GM23338 (cell line): Measurements from ENCODE around the gene ARHGEF10L. TPM values are rescaled to one million over a fixed set of nuclear protein-coding genes. Genes with fewer than 3 reads are reported as not detected.

ENCODE experiments used
- ATAC-seq: fragments of 200-7000 bp; cut with Tn5 transposase; 3 replicates; pipeline ENCODE4 v1.9.1; 2020
- DNase-seq: peaks from one replicate; pipeline ENCODE4 v3.0.0-alpha.2; 2015; ENCODE audit warnings: low spot score
- H2AFZ ChIP-seq: fragments of 200-600 bp; sonication (generic); 2 replicates; pipeline ENCODE4 v1.8.0; 2016; ENCODE audit warnings: antibody characterized with exemption, mild to moderate bottlenecking, moderate library complexity
- H3F3A ChIP-seq: fragments of 200-600 bp; sonication (generic); replicated peaks from 2 replicates; pipeline ENCODE4 v1.8.0; 2017; ENCODE audit warnings: antibody characterized with exemption, mixed run types, low read depth
- H3K27ac ChIP-seq: fragments of 200-600 bp; sonication (generic); 2 replicates; pipeline ENCODE4 v1.6.1; 2016; ENCODE audit warnings: low read depth
- H3K27me3 ChIP-seq: fragments of 200-600 bp; sonication (generic); 2 replicates; pipeline ENCODE4 v1.8.0; 2016; ENCODE audit warnings: mild to moderate bottlenecking, mixed run types, moderate library complexity; ENCODE audit not compliant: insufficient read depth
- H3K36me3 ChIP-seq: fragments of 200-600 bp; sonication (generic); 2 replicates; pipeline ENCODE4 v1.8.0; 2016; ENCODE audit warnings: mild to moderate bottlenecking; ENCODE audit not compliant: insufficient read depth
- H3K4me1 ChIP-seq: fragments of 200-600 bp; sonication (generic); 2 replicates; pipeline ENCODE4 v1.8.0; 2016; ENCODE audit warnings: mild to moderate bottlenecking, moderate library complexity; ENCODE audit not compliant: insufficient read depth
- H3K4me2 ChIP-seq: fragments of 200-600 bp; sonication (generic); 2 replicates; pipeline ENCODE4 v1.7.1; 2017; ENCODE audit warnings: mixed run types
- H3K4me3 ChIP-seq: fragments of 200-600 bp; sonication (generic); 2 replicates; pipeline ENCODE4 v1.6.1; 2016; ENCODE audit warnings: mixed run types
- H3K79me2 ChIP-seq: fragments of 200-600 bp; sonication (generic); replicated peaks from 2 replicates; pipeline ENCODE4 v1.8.0; 2017; ENCODE audit warnings: mild to moderate bottlenecking; ENCODE audit not compliant: insufficient read depth
- H3K9me2 ChIP-seq: fragments of 200-600 bp; sonication (generic); 2 replicates; pipeline ENCODE4 v1.8.0; 2017; ENCODE audit not compliant: insufficient read depth
- H4K20me1 ChIP-seq: fragments of 200-600 bp; sonication (generic); replicated peaks from 2 replicates; pipeline ENCODE4 v1.8.0; 2017; ENCODE audit warnings: mild to moderate bottlenecking; ENCODE audit not compliant: insufficient read depth
- H3K27ac Mint-ChIP-seq: 2 replicates; pipeline ENCODE4 v1.8.0; 2020; ENCODE audit warnings: inconsistent platforms, mild to moderate bottlenecking, moderate library complexity, mixed read lengths
- H3K27me3 Mint-ChIP-seq: 3 replicates; pipeline ENCODE4 v1.8.0; 2022; ENCODE audit warnings: low read depth, mild to moderate bottlenecking, moderate library complexity, mixed read lengths, inconsistent platforms; ENCODE audit not compliant: insufficient read depth, poor library complexity
- H3K36me3 Mint-ChIP-seq: 3 replicates; pipeline ENCODE4 v1.8.0; 2021; ENCODE audit warnings: low read depth, mild to moderate bottlenecking, inconsistent platforms, moderate library complexity, mixed read lengths
- H3K4me1 Mint-ChIP-seq: 3 replicates; pipeline ENCODE4 v1.8.0; 2020; ENCODE audit warnings: mild to moderate bottlenecking, inconsistent platforms, mixed read lengths
- H3K4me3 Mint-ChIP-seq: 3 replicates; pipeline ENCODE4 v1.8.0; 2021; ENCODE audit warnings: moderate library complexity, mild to moderate bottlenecking, inconsistent platforms, mixed read lengths
- H3K9me3 Mint-ChIP-seq: 3 replicates; pipeline ENCODE4 v1.8.0; 2020; ENCODE audit warnings: moderate library complexity, mild to moderate bottlenecking, inconsistent platforms, mixed read lengths
- CREB1 ChIP-seq: fragments of 250-450 bp; sonication (Bioruptor Pico); IDR thresholded peaks from 2 replicates; pipeline ENCODE4 v1.5.0; 2020; ENCODE audit warnings: low read depth, mild to moderate bottlenecking, moderate library complexity
- ETS1 ChIP-seq: IDR thresholded peaks from 2 replicates; pipeline ENCODE4 v1.6.1; 2016; ENCODE audit warnings: antibody characterized with exemption
- EZH2 ChIP-seq: fragments of 200-600 bp; sonication (generic); IDR thresholded peaks from one replicate; pipeline ENCODE4 v1.8.0; 2017; ENCODE audit warnings: antibody characterized with exemption, mild to moderate bottlenecking, low read depth; ENCODE audit not compliant: unreplicated experiment
- EZH2phosphoT487 ChIP-seq: fragments of 200-600 bp; sonication (generic); IDR thresholded peaks from one replicate; pipeline ENCODE4 v1.8.1; 2018; ENCODE audit warnings: antibody characterized with exemption; ENCODE audit not compliant: unreplicated experiment
- JUNB ChIP-seq: IDR thresholded peaks from one replicate; pipeline ENCODE4 v1.6.1; 2016; ENCODE audit warnings: antibody characterized with exemption; ENCODE audit not compliant: unreplicated experiment
- NANOG ChIP-seq: IDR thresholded peaks from 2 replicates; pipeline ENCODE4 v1.6.1; 2016; ENCODE audit warnings: antibody characterized with exemption, borderline replicate concordance
- POLR2AphosphoS5 ChIP-seq: IDR thresholded peaks from 2 replicates; pipeline ENCODE4 v1.6.1; 2016; ENCODE audit warnings: antibody characterized with exemption, low read depth
- STAT1 ChIP-seq: IDR thresholded peaks from one replicate; pipeline ENCODE4 v1.6.1; 2016; ENCODE audit warnings: antibody characterized with exemption; ENCODE audit not compliant: unreplicated experiment
- ZNF114 ChIP-seq: fragments of 250-450 bp; sonication (Bioruptor Pico); IDR thresholded peaks from 2 replicates; pipeline ENCODE4 v1.5.0; 2020; ENCODE audit warnings: mild to moderate bottlenecking, moderate library complexity
- ZNF331 ChIP-seq: fragments of 250-450 bp; sonication (Bioruptor Pico); IDR thresholded peaks from 2 replicates; pipeline ENCODE4 v1.5.0; 2020; ENCODE audit warnings: low read depth, mild to moderate bottlenecking, moderate library complexity
- ZNF462 ChIP-seq: fragments of 250-450 bp; sonication (Bioruptor Pico); IDR thresholded peaks from 2 replicates; pipeline ENCODE4 v1.5.0; 2020; ENCODE audit warnings: mild to moderate bottlenecking, moderate library complexity
- polyA plus RNA-seq: library from polyadenylated mRNA; unstranded; fragments of >200 nt; fragmentation: Nextera tagmentation; extraction: Ambion mirVana; gene quantifications from 2 replicates; pipeline ENCODE4 v1.2.1, GENCODE V29; 2016
- total RNA-seq: library from RNA; depleted of rRNA; stranded (reverse); fragments of >200 nt; shearing (Covaris generic); gene quantifications from 2 replicates; pipeline ENCODE4 v1.2.3, GENCODE V29; 2014
- TF ChIP-seq, protein P1 (sequence below): IDR thresholded peaks from one replicate; pipeline ENCODE4 v1.6.1; 2018; ENCODE audit warnings: antibody characterized with exemption; ENCODE audit not compliant: unreplicated experiment
- TF ChIP-seq, protein P2 (sequence below), 2 experiments: fragments of 200-600 bp in 1 of 2; sonication (generic) in 1 of 2; conservative IDR thresholded peaks; 2 replicates each; pipeline versions ENCODE4 v1.5.1 to v1.6.1; 2016 to 2017; ENCODE audit warnings: antibody characterized with exemption in 2 of 2, low read depth in 2 of 2, mild to moderate bottlenecking in 2 of 2, moderate library complexity in 1 of 2

Gene ARHGEF10L
- total and polyA plus RNA-seq, 2 experiments from 2014 or later: 12.1 to 46.8 TPM

GRCh38 chr1:17678011-17678410 lies 138.5 kb downstream of the ARHGEF10L start:
- Histone ChIP-seq H3K9me2 (no peaks in the 10 kb centered on the region), H3K27ac (no peak overlapping the region), H3K4me3 (no peak overlapping the region), H3K4me1 (no peaks in the 10 kb centered on the region), H3K27me3 (no peaks in the 10 kb centered on the region), H3K4me2 (no peak overlapping the region), H2AFZ (no peak overlapping the region), H4K20me1 (no peaks in the 10 kb centered on the region), H3F3A (no peaks in the 10 kb centered on the region), H3K36me3 (no peaks in the 10 kb centered on the region), H3K79me2 (no peaks in the 10 kb centered on the region)
- no peak for DNase-seq
- TF ChIP-seq EZH2 (no peak), CREB1 (no peak), EZH2phosphoT487 (no peak), ZNF114 (CRISPR knock-in tag) (no peak), ZNF462 (no peak), STAT1 (no peak), ETS1 (no peak), ZNF331 (no peak), NANOG (no peak), JUNB (no peak), POLR2AphosphoS5 (no peak)
- TF ChIP-seq, protein P1, sequence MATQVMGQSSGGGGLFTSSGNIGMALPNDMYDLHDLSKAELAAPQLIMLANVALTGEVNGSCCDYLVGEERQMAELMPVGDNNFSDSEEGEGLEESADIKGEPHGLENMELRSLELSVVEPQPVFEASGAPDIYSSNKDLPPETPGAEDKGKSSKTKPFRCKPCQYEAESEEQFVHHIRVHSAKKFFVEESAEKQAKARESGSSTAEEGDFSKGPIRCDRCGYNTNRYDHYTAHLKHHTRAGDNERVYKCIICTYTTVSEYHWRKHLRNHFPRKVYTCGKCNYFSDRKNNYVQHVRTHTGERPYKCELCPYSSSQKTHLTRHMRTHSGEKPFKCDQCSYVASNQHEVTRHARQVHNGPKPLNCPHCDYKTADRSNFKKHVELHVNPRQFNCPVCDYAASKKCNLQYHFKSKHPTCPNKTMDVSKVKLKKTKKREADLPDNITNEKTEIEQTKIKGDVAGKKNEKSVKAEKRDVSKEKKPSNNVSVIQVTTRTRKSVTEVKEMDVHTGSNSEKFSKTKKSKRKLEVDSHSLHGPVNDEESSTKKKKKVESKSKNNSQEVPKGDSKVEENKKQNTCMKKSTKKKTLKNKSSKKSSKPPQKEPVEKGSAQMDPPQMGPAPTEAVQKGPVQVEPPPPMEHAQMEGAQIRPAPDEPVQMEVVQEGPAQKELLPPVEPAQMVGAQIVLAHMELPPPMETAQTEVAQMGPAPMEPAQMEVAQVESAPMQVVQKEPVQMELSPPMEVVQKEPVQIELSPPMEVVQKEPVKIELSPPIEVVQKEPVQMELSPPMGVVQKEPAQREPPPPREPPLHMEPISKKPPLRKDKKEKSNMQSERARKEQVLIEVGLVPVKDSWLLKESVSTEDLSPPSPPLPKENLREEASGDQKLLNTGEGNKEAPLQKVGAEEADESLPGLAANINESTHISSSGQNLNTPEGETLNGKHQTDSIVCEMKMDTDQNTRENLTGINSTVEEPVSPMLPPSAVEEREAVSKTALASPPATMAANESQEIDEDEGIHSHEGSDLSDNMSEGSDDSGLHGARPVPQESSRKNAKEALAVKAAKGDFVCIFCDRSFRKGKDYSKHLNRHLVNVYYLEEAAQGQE: no peak
- TF ChIP-seq, protein P2, sequence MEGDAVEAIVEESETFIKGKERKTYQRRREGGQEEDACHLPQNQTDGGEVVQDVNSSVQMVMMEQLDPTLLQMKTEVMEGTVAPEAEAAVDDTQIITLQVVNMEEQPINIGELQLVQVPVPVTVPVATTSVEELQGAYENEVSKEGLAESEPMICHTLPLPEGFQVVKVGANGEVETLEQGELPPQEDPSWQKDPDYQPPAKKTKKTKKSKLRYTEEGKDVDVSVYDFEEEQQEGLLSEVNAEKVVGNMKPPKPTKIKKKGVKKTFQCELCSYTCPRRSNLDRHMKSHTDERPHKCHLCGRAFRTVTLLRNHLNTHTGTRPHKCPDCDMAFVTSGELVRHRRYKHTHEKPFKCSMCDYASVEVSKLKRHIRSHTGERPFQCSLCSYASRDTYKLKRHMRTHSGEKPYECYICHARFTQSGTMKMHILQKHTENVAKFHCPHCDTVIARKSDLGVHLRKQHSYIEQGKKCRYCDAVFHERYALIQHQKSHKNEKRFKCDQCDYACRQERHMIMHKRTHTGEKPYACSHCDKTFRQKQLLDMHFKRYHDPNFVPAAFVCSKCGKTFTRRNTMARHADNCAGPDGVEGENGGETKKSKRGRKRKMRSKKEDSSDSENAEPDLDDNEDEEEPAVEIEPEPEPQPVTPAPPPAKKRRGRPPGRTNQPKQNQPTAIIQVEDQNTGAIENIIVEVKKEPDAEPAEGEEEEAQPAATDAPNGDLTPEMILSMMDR (conservative IDR thresholded peaks at IDR 0.05; ENCODE audit: low read depth in 2 of 2): no peak
- no peak for ATAC-seq
- peaks cover 15% of the 10 kb centered on the region for H3K27me3 Mint-ChIP-seq
- H3K9me3 Mint-ChIP-seq: no peaks in the 10 kb centered on the region; the same call in 2 of the 3 replicates
- no peak overlapping the region for H3K4me3 Mint-ChIP-seq
- H3K4me1 Mint-ChIP-seq: peaks cover 3% of the 10 kb centered on the region
- H3K27ac Mint-ChIP-seq: no peak overlapping the region
- peaks cover 7% of the 10 kb centered on the region for H3K36me3 Mint-ChIP-seq
